Stimulated activated CD4-positive, alpha-beta T cell treated with anti-CD3 and anti-CD28 coated beads, Interleukin-1b, Interleukin-23, amount 100 ng/mL, for 1 hour (primary cell): ENCODE measurements around the gene HMCN1.

ENCODE experiments used
- DNase-seq, 2 donors: peaks; one replicate each; pipeline ENCODE4 v3.0.0-alpha.2; 2020; ENCODE audit warnings: low read depth in 2 of 2

HMCN1 gene

DNA sequence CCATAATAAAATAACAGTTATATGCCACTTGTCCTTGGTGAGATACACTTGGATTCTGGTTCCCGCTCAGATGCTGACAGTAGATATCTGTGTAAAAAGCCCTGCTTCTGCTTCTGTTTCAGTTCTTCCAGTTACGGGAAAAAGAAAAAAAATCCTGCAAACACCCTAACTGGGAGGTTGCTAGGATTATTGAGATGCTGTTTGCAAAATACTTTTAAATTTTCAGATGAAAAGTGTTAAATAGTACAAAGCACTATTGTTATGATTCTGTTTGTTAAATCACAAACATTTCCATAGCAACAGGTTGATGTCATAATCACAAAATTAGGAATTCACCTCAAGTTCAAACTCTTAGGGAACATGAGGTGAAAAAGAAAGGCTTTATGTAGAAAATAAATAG is 232.3 kb downstream of the HMCN1 start:
- no peak for DNase-seq

DNA sequence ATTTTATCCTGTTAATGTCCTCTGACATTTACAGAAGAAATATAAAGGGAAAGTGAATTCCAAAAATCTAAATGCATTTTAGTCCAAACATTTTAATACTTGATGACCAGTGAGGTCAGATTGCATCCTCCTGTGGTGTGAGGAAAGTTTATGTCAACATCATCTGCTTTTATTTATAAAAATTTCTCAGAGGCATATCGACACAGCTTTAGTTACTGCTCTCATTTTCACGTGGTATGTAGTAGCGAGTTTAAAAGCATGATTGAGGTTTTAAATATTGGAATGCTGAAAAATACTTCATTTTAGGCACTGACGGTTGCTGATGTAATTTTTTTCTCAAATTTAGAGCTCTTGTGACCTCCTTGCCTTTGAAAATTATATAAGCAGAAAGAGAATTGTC is 234.8 kb downstream of the HMCN1 start:
- DNase-seq: no peak

DNA sequence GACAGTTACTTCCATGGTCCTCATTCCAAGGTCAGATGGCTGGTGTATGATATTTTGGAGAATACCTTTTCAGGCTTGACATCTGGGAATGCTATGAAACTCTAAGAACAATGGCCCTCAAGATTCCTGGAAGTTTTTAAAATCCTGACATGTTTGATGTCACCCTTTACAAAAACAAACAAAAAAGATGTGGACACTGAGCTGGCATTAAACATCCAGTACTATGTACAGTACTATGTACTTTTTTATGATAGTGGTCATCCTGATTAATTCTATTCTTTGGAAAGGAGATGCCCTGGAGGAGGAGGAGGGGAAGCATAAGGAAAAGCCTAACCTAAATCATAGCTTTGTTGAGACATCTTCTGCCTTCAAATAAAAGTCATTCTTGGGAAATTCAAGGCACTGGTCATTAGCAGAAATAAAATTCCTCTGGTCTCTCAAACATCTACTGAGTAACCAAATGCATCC is 235.4 kb downstream of the HMCN1 start:
- DNase-seq: no peak

DNA sequence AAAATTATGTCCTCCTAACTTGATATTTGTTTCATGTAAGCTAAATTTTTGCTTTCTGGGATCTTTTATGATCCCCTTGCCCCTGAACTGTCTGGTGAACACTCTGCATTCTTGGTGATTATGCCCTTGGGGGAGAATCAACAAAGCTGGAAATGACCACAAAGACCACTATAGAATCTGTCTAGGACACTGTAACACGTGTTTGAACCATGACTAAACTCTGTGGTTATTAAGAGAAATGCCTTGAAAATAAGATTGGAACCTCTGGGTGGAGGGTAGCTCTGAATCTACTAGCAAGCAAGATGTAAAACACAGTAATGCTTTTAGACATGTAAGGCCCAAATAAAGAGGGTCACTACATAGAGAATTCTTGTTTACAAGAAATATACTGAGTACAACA is 237.5 kb downstream of the HMCN1 start:
- no peak for DNase-seq

DNA sequence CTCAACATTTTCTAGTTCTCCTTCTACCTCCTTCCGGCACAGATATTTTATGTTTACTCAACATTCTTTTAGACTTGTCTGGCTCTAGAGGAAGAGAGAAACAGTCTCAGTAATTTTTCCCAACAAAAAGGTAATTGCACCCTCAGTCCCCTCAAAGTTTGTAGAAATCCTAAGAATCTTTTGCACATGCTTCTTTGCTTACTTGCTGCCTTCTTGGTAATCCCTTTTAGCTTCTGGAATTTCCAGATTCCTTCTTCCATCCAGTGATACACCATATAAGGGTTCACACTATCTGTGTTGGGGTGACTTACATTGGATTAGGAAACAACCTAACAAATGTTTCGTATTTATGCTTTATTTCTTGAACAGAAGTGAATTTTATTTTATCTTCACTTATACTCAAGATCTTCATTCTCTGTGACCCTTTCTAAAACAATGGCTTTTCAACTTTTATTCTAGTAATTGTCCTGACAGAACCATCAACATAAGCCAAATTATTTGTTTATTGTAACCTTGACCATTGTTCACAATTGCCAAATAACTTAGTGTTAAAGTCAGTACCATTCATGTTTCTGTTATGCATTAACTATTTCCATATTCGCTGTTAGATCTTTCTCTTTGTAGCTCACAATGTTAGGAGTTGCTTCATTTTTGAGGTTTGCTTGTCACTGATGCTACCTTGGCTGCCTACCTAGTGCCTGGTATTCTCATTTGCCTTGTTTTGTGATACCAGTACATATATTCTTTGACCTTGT is 238.1 kb downstream of the HMCN1 start:
- DNase-seq: no peak

DNA sequence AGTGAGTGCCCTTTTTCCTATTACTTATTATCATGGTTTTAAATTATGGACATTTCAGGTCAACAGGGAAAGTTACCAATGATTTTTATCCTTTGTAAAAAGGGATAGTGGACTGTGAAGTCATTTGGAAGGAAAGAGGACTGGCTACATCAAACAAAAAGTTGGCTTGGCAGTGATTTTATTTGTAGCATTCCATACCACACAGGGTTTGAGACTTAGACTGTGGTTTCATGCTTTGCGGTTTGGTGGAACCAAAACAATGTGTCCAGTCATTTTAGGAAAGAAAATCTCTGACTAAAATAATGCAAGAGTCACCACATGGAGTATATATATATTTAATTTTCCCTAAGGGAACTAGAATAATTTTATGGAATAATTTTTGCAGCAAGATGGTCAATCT is 239.5 kb downstream of the HMCN1 start:
- DNase-seq: no peak

DNA sequence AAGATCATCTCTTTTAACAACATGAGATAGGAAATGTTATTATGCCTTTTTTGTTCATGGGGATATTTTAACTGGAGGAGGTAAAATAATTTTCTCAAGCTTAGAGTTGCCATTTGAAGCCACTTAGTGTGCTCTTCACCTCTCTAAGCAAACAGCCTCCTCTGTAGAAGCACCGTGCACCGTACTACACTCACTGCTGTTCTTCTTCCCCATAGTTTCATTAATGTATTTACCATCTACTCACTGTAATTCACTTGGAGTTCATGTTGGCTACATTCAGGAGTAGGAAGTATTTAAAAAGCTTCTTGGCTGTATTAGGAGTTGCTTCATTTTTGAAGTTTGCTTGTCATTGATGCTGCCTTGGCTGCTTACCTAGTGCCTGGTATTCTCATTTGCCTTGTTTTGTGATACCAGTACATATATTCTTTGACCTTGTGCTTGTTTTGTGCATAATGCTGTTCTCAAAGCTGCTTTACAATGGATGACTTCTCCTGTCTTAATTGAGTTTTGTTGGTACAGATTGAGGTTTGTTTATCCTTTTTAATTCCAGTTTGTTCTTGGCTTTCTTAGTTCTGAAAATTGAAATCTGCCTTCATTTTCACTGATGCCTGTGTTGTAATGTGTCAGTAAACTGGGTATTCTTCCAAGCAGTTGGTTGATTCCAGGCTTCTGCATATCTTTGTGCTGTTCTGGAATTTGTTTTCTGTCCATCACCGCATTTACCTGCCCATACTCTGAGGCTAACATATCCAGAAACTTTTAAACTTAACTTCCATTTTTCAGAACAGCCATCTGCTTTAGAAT is 240.4 kb downstream of the HMCN1 start:
- DNase-seq: no peak

DNA sequence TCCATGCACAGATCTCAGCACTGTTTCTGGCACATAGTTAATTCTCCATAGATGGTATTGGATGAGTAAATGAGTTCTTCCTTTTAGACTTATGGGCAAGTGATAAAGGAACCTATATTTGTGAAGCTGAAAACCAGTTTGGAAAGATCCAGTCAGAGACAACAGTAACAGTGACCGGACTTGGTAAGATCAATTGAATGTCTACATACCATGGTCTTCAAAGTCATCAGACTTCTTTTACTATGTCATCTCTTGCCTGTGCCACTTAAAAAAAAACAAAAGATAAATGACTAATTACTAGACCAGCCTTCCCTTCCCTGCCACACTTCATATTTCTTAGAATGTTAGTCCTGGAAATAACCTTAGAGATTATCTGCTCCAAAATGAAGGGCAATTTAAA is 246.7 kb downstream of the HMCN1 start:
- DNase-seq: no peak

DNA sequence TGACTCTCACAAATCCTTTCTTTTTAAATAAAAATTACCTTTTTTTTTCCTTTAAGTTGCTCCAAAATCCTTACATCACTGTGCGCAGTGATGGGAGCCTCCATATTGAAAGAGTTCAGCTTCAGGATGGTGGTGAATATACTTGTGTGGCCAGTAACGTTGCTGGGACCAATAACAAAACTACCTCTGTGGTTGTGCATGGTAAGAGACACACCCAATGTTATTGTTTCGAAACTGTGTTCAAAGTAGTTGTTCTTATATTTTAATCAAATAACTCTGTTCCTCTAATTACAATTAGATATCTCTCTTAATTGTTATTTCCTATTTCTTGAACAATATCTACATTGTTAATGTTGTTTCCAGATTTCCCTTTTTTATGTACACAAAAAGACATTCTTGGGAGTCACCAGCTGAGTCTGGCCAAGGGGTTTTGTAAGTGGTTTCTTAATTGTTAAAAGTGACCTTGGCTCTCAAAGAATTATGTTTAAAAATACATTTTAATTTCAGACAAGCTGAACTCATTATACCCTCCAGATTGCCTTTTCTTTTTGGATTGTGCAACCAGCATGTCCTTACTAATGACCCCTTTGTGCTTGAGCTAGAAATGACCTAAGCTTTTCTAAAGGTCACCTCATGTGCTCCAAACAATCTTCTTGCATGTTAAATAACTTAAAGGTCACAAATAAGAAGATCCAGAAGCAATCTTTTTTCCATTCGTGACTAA is 250.1 kb downstream of the HMCN1 start:
- no peak for DNase-seq

DNA sequence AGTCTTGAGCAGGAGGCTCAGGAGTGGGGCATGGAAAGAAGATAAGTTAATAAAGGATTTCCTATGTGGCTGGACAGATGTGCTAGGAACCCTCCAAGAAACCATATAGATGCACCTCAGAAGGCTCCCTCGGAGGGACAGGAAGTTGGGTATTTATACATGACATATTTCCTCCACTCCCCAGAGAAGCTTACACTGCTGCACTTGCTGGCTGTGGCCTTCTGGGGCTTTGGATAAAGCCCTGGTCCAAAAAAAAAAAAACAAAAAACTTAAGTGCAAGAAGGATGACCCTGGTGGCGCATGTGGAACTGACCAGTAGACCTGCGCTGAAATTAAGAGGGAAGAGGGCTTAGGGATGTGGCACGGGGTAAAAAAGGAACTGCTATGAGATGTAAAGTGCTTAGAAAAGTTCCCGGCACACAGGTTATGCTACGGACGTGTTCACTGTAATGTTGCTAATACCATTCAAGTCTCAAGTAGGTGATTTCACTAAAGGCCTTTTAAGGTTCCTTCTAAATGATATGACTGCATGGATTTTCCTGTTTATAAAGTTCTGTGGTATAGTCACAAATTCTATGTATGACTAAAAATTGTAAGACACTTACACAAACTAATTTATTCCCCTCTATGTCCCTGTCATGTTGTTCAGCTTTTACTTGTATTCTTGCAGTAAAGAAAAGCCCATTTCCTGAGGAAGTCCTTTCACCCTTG is 253.6 kb downstream of the HMCN1 start:
- DNase-seq: no peak

DNA sequence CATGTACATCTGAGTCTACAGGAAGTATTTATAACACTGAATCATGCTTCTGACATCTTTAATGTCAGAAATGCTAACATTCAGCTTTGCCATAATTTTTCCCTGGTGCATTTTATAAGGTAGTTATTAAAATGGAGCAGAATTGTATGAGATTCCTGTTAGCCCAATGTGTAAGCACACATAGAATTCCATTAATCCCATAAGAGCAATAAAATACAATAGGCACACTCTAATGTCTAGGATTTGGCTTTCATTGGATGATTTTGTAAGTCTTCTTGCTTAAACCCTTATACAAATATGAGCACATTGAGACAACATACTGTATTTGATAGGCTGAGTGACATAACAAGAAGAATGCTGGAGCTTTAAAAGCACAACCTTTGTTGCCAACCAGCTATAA is 256.4 kb downstream of the HMCN1 start:
- no peak for DNase-seq

DNA sequence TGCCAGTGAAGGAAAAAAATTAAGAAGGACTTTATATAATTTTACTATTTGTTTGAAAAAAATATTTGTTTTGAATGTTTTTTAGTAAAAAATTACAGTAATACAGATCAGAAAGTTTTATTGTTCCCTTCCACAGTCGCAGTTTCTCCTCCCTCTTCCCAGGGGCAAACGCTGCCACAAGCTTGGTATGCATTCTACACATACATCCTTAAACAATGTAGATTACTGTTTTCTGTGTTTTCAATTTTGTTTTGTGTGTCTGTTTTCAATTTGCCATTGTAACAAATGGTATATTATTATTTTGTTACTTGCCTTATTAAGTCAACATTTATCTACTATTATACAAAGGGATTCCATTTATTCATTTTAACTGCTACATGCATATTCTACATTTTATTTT is 257.1 kb downstream of the HMCN1 start:
- DNase-seq: no peak

DNA sequence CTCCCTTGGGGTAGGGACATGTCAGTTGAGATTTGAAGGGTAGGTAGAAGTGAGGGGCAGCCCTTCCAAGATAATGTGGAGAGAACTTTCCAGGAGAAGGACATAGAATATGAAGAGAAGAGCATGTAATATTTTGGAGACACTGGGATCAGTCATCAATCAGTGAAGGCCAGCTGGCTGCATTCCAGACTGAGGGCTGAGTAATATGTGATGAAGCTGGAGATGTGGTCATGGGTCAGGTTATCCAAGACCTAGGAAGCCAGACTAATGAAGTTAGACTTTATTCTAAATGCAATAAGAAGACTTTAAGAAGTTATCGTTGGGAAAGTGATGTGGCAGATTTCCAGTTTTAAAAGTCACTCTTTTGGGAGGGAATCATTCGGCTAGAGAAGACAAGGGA is 262.0 kb downstream of the HMCN1 start:
- DNase-seq: no peak

DNA sequence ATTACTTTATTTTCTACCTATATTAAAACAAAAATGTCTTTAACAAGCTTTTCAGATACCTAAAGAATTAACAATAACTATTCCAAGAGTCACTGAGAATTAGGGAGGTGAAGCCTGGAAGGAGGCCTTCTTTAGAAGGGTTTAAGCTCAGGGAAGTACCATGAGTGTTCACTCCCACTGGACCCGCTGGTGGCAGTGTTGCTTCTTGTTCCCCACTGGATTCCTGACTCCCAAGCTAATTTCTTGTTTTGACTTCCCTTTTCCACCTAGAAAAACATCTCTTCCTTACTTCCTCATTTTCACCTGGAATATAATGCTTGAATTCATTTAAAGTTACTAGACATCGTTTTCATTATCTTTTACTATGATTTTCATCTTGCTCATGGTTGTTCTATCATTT is 264.2 kb downstream of the HMCN1 start:
- DNase-seq: no peak

DNA sequence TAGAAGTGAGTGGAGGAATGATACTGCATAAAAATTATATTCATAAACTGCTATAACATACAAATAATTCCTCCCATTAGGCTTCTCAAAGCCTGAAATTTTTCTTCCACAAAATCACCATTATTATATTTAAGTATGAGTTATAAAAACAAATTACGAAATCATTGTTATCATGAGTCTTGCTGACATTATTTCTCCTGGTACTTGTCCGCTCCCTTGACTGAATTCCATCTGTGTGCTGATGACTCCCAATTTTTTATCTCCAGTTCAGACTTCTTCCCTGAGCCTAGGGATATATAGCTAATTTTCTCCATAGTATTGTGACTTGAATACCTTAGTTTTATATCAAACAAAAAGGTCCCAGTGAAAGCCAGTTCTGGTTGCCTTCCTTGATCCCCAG is 268.2 kb downstream of the HMCN1 start:
- DNase-seq: no peak

DNA sequence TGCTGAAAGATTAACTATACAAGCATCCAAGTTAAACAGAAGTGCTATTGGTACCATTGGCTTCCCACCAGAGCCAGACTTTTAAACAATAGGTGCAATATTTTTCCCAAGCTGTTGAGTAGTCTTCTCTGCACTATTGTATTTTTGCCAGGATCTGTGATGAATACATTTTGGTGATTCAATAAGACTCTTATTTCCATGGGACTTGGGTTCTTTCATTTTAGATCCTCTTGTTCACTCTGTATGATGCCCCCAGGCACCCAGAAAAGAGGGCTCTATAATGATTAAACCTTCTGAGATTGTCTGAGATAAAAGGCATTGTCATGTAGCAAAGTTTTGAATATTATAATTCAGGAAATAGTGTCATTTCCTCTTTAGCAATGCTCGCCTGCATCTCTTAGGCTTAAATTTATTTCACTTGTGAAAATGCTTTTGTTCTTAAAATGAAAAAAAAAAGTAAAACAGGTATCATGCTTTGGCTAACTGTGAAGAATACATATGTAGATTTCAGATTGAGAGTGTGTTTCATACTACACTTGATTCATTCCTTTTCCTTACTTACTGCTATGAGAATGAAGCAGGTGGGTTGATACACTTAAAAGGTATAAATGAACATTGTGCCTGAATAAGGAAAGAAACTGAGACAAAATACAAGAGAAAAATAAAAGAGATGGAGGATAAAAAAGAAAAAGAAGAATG is 275.0 kb downstream of the HMCN1 start:
- DNase-seq: no peak

DNA sequence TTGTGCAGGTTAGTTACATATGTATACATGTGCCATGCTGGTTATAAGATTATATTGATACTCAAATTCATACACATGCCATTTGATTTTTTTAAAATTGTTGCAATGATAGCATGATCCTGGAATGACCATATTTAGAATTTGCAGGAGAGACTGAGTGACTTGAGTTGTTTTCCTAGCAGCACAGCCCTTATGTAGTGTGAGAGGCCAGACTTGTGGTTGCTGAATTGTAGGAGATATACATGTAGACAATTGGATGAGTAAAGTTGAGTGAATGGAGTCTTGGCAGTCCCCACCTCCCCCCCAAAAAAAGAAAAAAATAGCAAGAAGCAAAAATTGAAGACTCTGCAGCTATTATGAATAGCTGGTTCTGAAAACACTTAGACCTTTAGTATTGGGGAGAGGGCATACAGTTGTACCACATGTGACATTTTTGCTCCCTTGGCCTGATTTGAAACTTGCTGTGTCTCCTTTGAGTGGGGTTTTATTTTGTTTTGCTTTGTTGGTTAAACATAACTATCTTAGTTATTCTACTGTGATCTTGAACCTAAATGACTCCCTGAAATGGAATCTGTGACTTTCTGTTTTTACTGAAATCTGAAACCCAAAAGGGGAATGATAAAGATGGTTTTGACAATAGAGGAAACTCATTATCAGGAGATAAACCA is 280.3 kb downstream of the HMCN1 start:
- no peak for DNase-seq

DNA sequence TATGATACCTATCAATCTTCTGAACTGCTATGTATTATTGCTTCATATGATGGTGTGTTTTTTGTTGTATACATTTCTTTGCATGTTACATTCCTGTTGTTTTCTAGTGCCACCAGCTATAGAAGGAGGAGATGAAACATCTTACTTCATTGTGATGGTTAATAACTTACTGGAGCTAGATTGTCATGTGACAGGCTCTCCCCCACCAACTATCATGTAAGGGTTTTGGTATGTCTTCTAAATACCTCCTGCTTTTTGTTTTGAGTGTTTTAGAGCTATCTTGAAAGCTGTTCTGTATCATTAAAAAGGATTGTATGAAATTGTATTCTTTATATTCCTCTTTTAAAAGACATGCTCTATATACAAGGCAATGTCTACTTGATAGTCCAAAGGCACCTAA is 282.7 kb downstream of the HMCN1 start:
- DNase-seq: no peak

DNA sequence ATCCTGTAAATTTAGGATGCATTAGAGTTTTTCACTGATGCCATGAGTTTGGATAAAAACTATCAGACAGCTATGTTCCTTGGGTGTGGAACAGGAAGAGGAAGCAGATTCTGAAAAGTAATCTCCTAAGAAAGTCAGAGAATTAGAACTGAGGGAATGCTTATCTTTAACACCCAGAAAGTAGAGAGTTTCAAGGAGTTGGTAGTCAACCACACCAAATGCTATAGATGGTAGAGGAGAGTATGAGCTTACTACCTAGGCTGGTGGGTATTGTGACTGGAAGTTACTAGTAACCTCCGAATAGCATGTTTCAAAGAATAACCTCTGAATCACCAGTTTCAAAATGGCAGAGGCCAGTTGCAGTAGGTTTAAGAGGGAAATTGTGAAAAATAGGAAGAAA is 288.0 kb downstream of the HMCN1 start:
- DNase-seq: no peak

DNA sequence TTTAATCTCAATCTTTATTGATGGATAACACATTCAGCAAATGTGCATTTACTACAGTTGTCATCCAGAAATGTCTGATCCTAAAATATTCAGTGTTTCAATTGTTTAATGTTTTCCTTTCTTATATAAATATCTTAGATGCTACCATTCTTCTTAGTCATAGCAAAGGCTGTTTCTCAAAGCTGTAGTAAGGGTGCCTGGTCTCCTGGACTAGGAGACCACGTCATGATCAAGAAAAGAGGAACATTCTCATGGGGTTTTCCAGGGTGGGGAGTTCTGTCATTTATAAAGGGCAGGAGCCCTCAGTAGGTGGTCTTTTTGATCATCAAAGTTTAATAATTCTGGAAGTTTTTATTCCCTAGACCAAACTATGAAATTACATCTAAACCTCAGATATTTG is 292.8 kb downstream of the HMCN1 start:
- no peak for DNase-seq

DNA sequence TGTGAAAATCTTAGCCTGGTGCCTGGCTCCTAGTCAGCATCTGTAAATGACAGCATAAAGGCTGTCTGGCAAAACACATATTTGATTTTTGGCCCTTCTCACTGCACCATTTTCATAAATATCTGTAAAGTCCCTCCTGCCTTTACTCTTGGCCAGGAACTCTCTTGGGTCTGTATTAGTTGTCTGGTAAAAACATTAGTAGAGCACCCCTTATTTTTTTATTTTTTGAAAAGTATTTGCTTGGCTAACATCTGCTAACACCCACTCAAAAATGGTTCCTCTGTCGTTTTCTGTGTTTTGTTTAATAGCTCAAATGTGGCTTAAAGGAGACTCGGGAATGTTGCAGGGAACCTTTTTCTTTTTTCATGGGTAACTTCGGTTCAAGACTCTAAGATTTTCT is 293.4 kb downstream of the HMCN1 start:
- DNase-seq: no peak
